Stimulated activated CD4-positive, alpha-beta T cell treated with anti-CD3 and anti-CD28 coated beads, Interleukin-4, amount 100 ng/mL, for 1 hour (primary cell): Measurements from ENCODE around the gene ROBO1.
"Not testable (repeated sequence)": the region's sequence is repeated elsewhere in the genome, so short reads cannot be mapped to it uniquely, and the experiment has no call there.

Experiments
- DNase-seq: peaks from one replicate; pipeline ENCODE4 v3.0.0-alpha.2; 2020

The ROBO1 gene

DNA sequence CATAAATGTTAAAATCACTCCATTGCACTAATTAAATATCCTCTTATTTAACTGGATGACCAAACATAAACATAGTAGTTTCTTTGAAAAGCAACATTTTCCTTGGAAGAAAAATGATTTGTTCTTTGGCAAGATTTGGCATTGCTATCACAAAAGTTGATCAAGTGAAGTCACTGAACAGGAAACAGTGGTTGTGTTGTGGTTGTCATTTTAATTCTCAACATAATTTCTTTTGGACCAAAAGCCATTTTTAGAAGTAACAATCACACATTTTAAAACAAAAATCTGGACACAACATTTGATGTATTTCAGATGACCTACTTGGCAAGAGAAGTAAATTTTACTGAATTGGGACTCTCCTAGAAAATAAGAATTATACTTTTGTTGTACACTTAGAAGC lies 872.3 kb downstream of the ROBO1 start:
- DNase-seq = no peak

DNA sequence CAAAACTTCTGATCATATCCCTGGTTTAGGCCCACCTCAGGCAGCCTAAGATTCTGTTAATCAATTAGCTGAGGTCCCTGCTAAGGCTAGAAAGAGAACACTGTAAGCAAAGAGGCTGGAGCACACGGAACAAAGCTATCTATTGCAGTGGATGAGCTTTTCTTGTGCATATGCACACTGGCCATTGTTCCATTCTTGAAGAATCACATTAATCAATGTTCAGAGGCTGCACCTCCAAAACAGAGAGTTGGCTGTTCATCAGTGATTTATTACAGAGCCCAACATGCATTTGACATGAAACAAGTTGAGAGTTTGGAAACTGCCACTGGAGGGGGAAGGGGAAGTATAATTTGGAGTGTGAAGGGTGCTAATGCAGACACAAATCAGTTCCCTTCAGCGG lies 873.0 kb downstream of the ROBO1 start:
- no peak for DNase-seq

DNA sequence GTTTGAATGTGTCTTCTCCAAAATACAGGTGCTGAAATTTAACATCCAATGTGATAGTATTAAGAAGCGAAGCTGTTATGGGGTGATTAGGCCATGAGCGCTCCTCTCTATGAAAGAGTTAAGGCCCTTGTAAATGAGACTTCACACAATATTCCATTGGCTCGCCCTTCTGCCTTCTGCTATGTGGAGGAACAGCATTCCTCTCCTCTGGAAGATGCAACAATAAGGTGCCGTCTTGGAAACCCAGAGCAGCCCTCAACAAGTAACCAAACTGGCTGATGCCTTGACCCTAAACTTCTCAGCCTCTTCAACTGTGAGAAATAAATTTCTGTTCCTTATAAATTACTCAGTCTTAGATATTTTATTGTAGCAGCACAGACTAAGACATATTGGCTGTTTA lies 874.6 kb downstream of the ROBO1 start:
- no peak for DNase-seq

DNA sequence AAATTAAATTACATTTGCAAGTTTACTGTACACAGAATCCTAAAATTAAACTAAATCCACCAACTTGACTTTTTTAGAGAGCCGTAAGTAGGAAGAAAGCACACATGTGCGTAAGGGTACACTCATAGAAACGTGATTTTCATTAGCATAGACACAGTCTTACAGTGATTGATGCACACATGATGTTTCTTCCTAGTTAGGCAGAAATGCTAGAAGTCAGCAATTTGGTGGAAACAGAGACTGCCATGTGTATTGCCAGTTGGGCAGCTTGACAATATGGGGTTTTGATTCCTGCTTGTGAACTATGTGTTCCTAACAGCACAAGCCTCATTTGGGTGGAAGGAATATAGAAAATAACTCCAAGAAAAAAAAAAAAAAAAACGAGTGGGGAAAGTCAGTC lies 878.5 kb downstream of the ROBO1 start:
- DNase-seq = no peak

DNA sequence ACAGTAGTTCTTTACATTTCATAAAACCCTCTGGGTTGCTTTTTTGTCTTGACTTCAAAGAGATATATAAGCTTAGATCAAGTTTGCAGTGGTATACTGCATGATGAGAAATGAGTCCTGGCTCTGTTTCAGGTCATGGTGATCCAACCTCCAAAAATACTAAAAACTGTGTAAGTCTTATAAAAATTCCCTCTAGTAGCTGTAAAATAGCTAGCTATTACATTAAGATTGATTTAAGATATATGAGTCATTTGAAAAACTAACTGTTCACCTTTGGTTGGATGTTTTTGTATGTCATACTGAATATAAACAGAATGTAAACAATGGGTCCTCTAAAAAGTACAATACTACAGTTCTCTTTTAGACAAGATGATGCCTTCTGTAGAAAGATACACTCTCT lies 879.2 kb downstream of the ROBO1 start:
- DNase-seq = no peak

DNA sequence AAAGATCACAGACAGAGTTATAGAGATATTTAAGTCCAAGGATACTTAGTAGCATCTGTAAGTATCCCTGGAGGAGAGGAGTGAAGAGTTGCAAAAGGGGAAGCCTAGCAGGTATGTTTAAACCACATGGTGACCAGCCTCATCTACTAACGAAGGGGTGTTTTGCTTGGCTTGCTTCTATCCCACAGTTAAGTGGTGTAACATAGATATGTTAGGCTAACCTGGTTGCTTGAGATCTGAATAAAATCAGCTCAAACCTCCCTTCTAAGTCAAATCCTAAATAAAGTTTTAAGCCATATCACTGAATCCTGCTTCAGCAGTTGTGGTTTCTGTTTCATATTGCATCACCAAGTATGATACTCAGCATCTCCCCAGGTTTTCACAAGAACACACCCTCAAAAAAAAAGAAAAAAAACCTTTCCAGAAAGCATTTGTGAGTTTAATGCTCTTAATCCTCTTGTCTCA lies 880.2 kb downstream of the ROBO1 start:
- no peak for DNase-seq

DNA sequence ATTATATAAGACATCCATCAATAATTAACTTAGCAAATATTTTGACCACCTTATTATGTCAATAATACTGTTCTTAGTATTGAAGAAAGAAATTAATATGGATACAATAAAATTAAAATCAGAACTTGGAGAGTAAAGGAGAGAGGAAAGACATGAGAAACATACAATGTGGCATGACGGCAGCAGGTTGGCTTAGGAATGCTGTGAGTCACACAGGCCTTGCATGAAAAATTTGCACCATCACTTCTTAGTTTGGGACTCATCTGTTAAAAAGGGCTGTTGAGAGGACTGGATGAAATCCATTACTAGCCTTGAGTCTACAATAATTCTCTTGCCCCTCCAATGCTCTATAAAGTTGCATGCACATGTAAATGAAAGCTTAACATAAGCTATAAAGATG lies 880.8 kb downstream of the ROBO1 start:
- no peak for DNase-seq

DNA sequence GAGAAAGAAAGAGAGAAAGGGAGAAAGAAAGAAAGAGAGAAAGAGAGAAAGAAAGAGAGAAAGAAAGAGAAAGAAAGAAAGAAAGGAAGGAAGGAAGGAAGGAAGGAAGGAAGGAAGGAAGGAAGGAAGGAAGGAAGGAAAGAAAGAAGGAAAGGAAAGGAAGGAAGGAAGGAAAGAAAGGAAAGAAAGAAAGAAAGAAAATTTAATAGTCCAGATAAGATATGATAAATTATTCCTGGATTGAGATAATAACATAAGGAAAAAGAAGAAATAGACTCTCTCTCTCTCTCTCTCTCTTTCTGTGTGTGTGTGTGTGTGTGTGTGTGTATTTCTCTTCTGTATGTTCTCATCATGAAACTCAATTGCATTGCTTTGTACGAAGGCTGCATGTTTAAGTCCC lies 883.2 kb downstream of the ROBO1 start:
- not testable (repeated sequence) for DNase-seq

DNA sequence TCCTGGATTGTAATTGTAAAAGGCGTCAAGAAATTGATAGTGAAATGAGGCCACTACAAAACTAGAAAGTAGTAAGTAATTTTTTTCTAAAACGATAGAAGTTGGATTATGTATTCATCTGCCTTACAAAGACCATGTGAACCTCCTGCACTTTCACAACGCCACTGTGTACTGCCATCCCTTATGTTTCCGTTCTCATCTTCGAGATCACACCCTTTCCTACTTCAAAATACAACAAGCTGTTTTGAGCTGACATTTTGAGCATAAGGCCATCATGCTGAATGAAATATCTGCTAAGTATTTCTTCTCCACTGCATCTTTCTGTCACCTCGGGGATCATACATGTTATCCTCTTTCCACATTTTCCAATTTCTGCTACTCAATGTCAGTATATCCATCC lies 885.5 kb downstream of the ROBO1 start:
- no peak for DNase-seq

DNA sequence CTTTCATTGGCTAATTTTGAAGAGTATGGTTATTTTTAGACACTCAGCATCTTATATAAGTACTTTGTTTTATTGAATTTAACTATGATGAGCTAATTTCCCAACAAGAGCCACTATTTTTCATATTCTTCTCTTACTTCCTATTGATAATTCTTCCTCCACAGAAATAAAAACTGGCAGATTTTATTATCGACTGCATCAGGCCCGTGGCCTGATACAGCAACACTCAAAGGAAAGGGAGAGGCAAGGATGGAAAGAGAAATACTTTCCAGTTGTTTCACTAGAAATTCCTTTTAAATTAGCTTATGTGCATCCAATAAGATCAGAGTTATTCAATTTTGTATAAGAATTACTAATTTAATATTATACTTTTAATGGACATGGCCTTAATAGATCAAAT lies 886.3 kb downstream of the ROBO1 start:
- no peak for DNase-seq

DNA sequence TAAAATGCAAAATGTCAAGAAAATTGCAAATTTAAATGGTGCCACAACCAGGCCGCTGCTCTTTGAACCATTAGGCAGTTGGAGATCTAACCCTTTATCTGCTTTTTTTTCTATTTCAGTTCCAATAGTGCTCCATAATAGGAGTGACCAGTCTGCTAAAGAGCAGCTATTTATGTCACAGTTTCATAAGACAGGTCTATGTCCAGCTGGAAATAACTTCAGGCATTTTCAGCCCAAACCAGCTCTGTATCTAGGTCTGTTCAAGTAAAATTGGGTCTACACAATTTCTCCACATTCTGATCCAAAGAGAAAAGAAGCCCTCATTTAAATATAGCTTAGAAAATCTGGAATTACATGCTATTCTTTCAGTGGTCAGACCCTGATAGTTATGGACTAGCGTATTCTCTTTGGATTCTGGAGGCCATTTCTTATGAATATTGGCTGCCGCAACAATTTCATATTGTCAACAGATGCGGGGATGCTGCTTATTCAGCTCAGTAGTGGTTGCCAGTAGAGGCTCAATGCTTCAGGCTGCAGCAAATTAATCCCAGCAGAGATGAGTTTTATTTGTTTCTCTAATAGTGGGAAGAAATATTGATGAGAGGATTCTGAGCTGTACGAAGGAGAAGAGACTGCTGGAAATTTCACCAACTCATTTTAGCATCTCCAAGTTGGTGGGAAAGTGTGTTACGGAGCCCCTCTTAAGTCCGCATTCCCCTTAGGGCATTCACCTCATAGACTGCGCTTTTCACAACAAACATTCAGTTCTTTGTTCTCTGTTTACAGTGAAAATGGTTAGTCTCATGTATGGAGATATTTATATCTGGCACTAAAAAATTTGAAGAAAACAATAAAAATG lies 887.0 kb downstream of the ROBO1 start:
- no peak for DNase-seq

DNA sequence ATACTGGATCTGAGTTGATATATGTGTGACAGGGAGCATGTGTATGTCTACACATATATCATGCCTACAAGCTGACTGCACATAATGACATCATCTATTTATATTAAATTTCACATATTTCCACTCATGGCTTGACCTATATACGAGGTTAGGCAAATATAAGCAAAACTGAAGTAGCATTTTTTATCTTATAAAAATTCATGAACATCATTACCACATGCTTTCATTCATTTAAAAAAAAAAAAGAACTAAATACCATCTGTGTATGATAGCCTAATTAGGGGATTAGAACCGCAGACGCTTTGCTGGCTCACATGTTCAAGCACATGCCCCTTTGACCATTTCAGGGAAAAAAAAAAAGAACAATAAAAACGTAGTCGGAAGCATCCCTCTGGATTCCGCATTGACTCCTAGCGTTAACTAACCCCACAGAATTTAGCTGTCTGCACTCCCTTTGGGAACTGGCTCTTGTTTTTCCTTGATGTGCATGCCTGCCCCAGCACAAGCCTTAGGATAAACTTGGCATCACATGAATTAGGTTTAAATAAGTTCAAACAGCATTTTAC lies 888.4 kb downstream of the ROBO1 start:
- DNase-seq = no peak

DNA sequence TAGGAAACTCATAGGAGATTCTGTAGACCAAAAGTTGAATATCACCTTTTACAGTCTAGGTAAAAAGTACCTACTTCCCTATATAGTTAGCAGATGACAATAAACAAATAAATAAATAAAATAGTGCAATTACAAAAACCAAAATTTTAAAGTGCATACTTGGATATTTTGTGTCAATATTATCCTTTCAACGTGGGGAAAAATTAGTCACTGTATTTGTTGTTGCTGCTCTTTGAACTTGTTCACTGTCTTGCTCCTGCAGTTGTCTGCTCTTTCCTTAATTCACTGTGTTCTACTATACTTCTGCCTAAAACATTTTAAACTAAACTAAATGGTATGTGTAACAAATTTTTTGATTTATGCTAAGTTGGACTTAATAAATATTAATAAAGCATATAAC lies 889.0 kb downstream of the ROBO1 start:
- no peak for DNase-seq

DNA sequence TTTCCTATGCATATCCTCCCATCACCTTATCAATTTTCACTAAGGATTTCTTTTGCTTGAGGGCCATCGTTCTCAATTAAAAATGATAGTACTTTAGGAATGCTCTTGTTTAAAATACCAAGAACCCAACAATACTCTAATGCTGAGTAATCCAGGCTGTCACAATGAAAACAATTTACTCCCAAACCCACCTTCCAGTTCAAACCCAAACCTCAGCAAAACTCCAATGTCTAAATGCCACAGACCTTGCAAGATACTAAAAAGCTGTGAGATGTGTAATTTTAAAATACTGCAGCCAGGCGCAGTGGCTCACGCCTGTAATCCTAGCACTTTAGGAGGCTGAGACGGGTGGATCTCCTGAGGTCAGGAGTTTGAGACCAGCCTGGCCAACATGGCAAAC lies 889.8 kb downstream of the ROBO1 start:
- DNase-seq = no peak

DNA sequence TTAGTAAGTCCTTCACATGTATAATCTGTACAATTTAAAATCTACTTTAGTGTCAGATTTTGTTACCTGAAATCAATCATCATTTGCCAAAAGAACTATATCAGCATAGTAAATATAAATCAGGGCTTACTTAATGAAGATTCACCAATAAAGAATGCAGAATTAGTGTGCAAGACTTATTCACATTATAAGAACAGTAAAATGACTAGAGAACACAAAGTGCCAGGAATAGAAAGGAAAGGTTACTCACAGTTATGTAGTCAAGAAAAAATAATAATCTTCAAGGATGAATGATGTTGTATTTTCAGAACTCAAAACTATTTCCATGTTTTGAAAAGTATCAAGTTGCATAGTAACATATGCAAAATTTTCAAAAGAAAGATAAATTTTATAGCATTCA lies 891.9 kb downstream of the ROBO1 start:
- DNase-seq = no peak

DNA sequence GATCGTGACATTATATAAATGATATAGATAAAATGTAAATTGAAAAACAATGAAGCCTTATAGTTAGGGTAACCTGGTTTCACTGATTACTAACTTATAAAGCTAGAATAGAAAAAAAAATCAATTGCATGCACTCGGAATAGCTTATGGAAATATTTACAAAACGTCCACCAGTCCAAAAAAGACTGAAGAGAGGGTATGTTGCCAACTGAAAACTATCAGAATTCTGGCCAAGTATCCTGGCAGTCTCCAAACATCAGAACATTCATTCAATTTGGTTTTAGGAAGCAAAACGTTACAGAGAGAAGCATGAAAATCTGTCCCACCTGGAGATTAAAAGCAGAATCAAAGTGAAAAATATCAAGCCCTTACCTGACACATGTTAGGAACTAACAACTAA lies 892.4 kb downstream of the ROBO1 start:
- DNase-seq = no peak

DNA sequence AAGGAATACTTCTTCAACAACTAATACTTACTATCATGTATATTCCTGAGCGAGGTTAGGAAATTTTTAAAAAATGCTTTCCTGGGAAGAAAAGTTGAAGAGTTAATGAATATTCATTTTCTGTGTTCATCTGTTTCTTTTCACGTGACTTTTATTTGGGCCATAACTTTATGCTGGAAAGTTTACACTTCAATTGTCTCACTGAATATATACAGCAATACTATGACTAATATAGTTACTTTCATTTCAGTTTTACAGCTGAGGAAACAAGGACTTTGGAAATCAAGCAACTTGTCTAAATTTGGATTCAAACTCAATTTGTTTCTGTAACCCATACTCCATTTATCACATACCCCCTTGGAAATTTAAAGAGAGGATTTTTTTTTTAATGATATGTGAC lies 894.2 kb downstream of the ROBO1 start:
- DNase-seq = no peak

DNA sequence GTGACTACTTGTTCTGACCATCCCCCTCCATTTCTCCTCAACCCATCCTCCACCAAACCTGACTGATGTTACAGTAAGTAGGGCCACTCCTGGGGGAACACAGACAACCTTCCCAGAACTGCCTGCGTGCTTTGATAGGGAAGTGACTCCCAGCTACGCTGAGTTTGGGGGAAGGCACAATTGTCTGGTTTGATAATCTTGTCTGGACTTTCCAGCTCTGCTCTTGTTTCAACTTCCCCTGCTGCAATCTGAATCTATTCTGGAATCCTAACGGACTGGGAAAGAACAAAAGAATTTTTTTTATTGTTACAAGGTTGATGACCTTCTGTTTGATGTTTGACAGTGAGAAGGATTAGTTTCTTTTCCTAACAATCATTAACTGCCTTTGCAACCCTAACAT lies 895.6 kb downstream of the ROBO1 start:
- no peak for DNase-seq

DNA sequence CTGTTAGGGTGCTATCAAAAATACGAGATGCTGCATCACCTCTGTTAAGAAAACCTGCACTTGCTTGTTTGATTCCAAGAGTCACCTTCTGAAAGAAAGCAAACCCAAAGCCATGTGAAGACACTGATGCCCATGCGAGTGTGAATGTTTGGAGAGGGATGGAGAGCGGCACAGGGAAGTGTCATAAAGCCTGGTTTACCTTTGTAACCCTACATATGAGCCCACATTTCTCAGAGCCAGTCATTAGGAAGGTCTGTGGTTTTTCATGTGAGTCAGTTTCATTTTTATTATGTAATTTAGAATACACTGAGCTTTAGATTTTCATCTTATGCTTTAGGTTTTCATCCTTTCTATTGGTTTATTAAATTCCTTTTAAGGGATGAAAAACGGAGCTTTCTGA lies 896.8 kb downstream of the ROBO1 start:
- no peak for DNase-seq

DNA sequence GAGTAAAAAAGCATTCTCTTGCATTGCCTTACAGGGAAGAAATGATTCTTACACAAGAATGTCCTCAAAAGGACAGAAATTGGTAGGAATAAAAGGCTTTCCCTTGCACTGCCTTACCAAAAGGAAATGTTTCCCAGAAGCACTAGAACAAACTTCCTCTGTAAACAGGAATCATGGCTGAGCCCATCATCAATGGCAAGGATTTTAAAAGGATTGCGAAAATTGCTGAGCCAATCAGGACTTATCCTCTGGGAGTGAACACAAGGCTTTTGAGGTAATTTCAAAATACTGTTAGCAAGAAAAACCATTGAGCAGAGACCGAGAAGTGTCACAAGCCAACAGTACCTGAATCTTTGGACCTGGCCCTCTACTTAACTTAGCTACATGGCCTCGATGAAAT lies 897.3 kb downstream of the ROBO1 start:
- DNase-seq = no peak

DNA sequence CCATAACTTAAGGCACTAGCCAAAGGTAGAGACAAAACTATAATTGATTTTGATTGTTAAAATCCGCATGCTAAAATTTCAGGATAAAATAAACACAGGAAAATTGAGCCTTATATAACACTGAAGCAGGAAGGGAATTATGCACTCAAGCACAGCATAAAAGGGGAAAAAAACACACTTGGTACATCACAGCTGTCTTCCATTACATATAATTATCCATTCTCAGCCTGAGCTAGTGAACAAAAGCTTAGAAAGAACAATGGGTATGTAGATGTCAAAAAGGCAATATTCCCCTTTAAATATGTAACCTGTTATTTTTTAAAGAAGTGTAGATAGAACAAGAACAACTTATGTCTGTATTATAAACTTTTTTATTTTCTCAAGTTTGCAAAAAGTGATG lies 899.2 kb downstream of the ROBO1 start:
- no peak for DNase-seq

DNA sequence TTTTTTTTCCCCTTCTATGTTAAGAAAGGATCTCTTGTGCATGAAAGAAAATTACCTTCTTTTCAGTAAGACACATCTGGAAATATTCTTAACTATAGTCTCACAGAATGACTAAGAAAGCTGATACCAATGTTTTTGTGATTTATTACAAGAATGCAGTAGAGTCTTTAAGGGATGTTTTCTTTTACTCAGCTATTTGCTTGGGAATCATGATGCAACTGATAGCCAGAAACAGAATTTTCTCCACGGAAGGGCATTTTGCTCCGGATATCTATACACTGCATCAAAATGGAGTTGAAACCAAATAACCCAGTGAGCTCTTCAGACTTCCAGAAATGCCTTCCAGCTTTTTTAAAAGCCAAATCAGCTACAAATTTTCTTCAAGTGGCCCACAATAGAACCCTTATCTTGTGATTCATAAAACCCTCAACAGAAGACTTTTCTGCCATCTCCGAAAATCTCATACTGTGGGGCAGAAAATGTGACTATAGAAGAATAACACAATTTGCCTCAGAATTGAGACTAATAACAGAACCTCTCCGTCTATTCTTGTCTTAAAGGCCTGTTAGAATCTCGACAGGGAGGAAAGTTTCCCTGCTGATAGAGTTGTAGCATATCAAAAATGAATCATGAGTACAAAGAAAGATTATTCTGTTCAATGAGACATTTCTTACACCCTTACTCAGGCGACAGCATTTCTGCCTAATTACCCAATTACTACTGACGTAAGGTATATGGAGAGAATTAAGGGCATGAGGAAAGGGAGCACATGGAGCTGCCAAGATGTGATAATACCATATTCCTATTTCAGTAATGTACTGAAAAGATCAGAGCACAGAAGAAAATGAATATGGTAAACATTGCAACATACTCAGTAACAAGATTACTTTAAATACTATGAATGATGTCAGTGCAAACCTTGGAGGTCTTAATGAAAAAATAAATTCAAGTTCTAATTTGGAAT lies 900.1 kb downstream of the ROBO1 start:
- no peak for DNase-seq

DNA sequence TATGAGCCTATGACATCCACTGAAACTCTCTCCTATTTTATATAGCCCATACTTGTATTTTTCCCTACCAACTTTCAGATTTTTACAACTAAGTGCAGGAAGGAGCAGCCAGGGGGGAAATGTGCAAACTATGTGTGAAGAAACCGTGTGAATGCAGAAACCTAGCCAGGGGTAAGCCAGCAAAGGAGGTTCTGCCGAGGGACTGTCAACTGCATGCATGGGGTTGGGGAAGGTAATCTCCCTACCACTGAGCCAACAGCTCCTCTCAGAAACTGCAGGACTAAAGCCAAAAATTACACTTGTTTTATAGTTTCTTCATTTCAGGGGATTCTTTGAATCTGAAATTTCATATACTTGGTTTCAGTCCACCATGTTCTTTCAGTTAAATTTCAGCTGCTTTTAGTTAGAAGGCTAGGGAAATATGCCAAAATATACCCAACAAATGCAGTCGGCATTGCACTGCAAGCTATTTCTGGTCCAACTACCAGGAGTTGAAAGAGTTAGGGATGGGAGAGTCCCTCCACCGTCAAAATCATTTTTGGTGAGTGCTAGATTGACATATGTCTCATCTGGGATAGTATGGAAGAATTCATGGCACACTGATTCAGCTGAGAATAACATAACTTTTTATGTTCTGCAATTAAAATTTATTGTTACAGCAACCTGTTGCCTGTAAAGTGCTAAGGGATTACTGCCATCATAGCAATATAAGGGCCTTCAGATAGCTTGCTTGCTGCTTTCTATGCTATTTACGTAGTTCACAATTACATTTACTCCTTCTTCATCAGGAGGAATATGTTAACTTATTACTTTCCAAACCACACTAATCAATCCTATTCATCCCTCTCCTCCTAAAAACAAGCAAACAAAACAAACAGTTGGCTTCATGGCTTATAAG lies 904.2 kb downstream of the ROBO1 start:
- no peak for DNase-seq
